CD14-positive monocyte (primary cell): ENCODE data around the gene MAP3K7. TPM values are rescaled to one million over a fixed set of nuclear protein-coding genes. Genes with fewer than 3 reads are reported as not detected.

Experiments
- DNase-seq, 3 donors: peaks; one replicate each; pipeline ENCODE4 v3.0.0-alpha.2; 2011 to 2022
- H2AFZ ChIP-seq: 2 replicates; pipeline ENCODE4 v1.6.0; 2012; ENCODE audit warnings: mild to moderate bottlenecking, low read depth, low read length, inconsistent platforms; ENCODE audit not compliant: insufficient read depth, poor library complexity, severe bottlenecking
- H3K27ac ChIP-seq, 2 donors: 1 replicate in 1 of 2; 2 replicates in 1 of 2; pipeline ENCODE4 v1.5.1; 2012 to 2013; ENCODE audit warnings: low read length in 2 of 2, control low read depth in 1 of 2, inconsistent platforms in 1 of 2, low read depth in 1 of 2, mild to moderate bottlenecking in 1 of 2
- H3K27me3 ChIP-seq, 2 donors: one replicate each; pipeline versions ENCODE4 v1.6.0 to v1.6.1; 2011 to 2013; ENCODE audit warnings: low read length in 2 of 2; ENCODE audit not compliant: control insufficient read depth in 2 of 2, insufficient read depth in 2 of 2
- H3K36me3 ChIP-seq, 2 donors: replicated peaks in 1 of 2; 1 replicate in 1 of 2; 2 replicates in 1 of 2; pipeline versions ENCODE4 v1.5.1 to v1.6.1; 2012 to 2013; ENCODE audit warnings: low read length in 2 of 2, control low read depth in 1 of 2, inconsistent platforms in 1 of 2, mild to moderate bottlenecking in 1 of 2; ENCODE audit not compliant: insufficient read depth in 2 of 2, control insufficient read depth in 1 of 2
- H3K4me1 ChIP-seq, 2 donors: 1 replicate in 1 of 2; 2 replicates in 1 of 2; pipeline versions ENCODE4 v1.5.1 to v1.6.1; 2012 to 2013; ENCODE audit warnings: low read length in 2 of 2, control low read depth in 1 of 2, inconsistent platforms in 1 of 2, mild to moderate bottlenecking in 1 of 2, moderate library complexity in 1 of 2; ENCODE audit not compliant: insufficient read depth in 2 of 2, control insufficient read depth in 1 of 2
- H3K4me2 ChIP-seq: replicated peaks from 2 replicates; pipeline ENCODE3; 2012; ENCODE audit warnings: low read length, moderate library complexity, mild to moderate bottlenecking; ENCODE audit not compliant: poor library complexity, severe bottlenecking; ENCODE audit errors: extremely low read depth
- H3K4me3 ChIP-seq, 3 experiments: fragments of 200-600 bp in 1 of 3; sonication (generic) in 1 of 3; replicated peaks in 1 of 3; 1 replicate in 2 of 3; 2 replicates in 1 of 3; pipeline ENCODE4 v1.5.1; 2011 to 2013; ENCODE audit warnings: low read length in 3 of 3, mild to moderate bottlenecking in 3 of 3, control low read depth in 2 of 3, low read depth in 2 of 3, inconsistent platforms in 1 of 3, moderate library complexity in 1 of 3
- H3K79me2 ChIP-seq: 2 replicates; pipeline ENCODE4 v1.6.0; 2012; ENCODE audit warnings: mild to moderate bottlenecking, control low read depth, inconsistent platforms, low read length, moderate library complexity; ENCODE audit not compliant: insufficient read depth
- H3K9ac ChIP-seq: 2 replicates; pipeline ENCODE4 v1.6.0; 2017; ENCODE audit warnings: low read length, mild to moderate bottlenecking; ENCODE audit not compliant: insufficient read depth, poor library complexity, severe bottlenecking
- H3K9me3 ChIP-seq, 2 donors: replicated peaks in 1 of 2; 1 replicate in 1 of 2; 2 replicates in 1 of 2; pipeline versions ENCODE4 v1.5.1 to v1.6.1; 2012 to 2013; ENCODE audit warnings: low read length in 2 of 2, control low read depth in 1 of 2; ENCODE audit not compliant: control insufficient read depth in 1 of 2, insufficient read depth in 1 of 2
- H4K20me1 ChIP-seq: 2 replicates; pipeline ENCODE4 v1.6.0; 2012; ENCODE audit warnings: mild to moderate bottlenecking, low read length, control low read depth, moderate library complexity; ENCODE audit not compliant: insufficient read depth
- H3K27ac Mint-ChIP-seq, 7 donors: one replicate each; pipeline ENCODE4 v1.8.0; 2020; ENCODE audit warnings: mild to moderate bottlenecking in 7 of 7, mixed read lengths in 7 of 7, moderate library complexity in 6 of 7, inconsistent platforms in 2 of 7
- H3K27me3 Mint-ChIP-seq, 3 donors: one replicate each; pipeline ENCODE4 v1.8.0; 2021 to 2022; ENCODE audit warnings: low read depth in 3 of 3, mild to moderate bottlenecking in 3 of 3, mixed read lengths in 3 of 3, moderate library complexity in 3 of 3, inconsistent platforms in 1 of 3
- H3K36me3 Mint-ChIP-seq, 2 donors: one replicate each; pipeline ENCODE4 v1.8.0; 2020; ENCODE audit warnings: mixed read lengths in 2 of 2, inconsistent platforms in 1 of 2, mild to moderate bottlenecking in 1 of 2
- H3K4me1 Mint-ChIP-seq: one replicate; pipeline ENCODE4 v1.8.0; 2020; ENCODE audit warnings: mild to moderate bottlenecking, mixed read lengths
- H3K4me3 Mint-ChIP-seq, 2 donors: one replicate each; pipeline ENCODE4 v1.8.0; 2020; ENCODE audit warnings: mild to moderate bottlenecking in 2 of 2, mixed read lengths in 2 of 2, moderate library complexity in 1 of 2
- H3K9me3 Mint-ChIP-seq, 7 donors: one replicate each; pipeline ENCODE4 v1.8.0; 2020 to 2022; ENCODE audit warnings: mixed read lengths in 7 of 7, mild to moderate bottlenecking in 6 of 7, moderate library complexity in 6 of 7, inconsistent platforms in 2 of 7
- WGBS: methylation state at CpG from one replicate; pipeline ENCODE4 v1.1.5; 2013; ENCODE audit warnings: missing lambda C conversion rate; ENCODE audit not compliant: insufficient coverage; 5-methylcytosine and 5-hydroxymethylcytosine counted together
- intact Hi-C, 2 donors: fragments of 100-400 bp; cut with micrococcal nuclease; formaldehyde crosslinking; loops; one replicate each; pipeline versions ENCODE4 v1.15.0 to v1.15.1; 2023
- polyA plus RNA-seq, 3 donors: library from polyadenylated mRNA; depleted of rRNA in 1 of 3; unstranded in 2 of 3; stranded (reverse) in 1 of 3; fragments of 300-500 nt in 2 of 3; fragments of >200 nt in 1 of 3; fragmentation: Illumina TruSeq in 2 of 3; gene quantifications; 1 replicate in 2 of 3; 2 replicates in 1 of 3; pipeline ENCODE4 v1.2.3, GENCODE V29; 2012 to 2021
- TF ChIP-seq, protein P1 (sequence below): fragments of 200-600 bp; IDR thresholded peaks from one replicate; pipeline ENCODE4 v1.8.0; 2022; ENCODE audit warnings: antibody characterized with exemption, mild to moderate bottlenecking

The MAP3K7 gene
- polyA plus RNA-seq, 3 donors: 12.4 to 20.0 (median 15.3) TPM

DNA sequence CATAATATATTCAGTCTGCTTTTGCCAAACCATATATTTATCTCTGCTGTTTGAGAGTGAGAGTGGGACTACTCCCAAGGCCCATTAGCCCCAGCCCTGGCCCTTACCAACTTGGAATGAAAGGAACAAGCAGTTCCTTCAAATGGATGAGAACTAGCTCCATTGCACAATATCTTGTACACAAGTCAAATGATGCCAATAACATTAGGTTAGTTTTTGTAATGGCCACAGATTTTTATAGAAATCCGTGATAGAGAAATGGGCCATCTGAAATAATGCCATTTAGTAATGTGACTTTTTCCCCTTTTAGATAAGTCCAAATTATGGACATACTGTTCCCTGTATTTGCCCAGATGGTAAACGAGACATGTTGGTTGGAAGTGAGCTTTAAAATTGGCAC, 117.0 kb downstream of the MAP3K7 start:
- no CpG with 5 or more reads among the region's 2 CpGs for WGBS

DNA sequence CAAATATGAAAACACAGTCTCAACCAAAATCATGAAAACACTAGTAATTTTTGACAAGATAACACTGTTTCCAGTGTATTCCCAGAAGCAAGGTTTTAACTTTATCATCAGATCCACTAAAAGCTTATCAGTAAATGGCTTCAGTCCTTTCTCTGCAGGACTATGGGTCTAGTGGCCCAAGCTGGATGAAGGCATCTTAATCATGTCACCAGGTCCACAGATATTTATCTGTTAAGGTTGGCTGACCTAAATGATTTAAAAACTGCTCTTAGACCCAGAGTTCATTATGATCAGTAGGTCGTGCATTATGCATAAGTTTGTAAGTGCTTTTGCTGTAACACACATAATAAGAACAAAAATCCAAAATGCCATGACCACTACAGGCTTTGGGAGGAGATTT, 118.0 kb downstream of the MAP3K7 start:
- no peak overlapping the region for H3K4me3 Mint-ChIP-seq
- no CpG with 5 or more reads among the region's 1 CpG for WGBS

More for the DNA sequence above, 117.0 kb downstream of the MAP3K7 start:
- H3K79me2 ChIP-seq: no peaks in the 10 kb centered on the region
- Mint-ChIP-seq H3K9me3 (no peaks in the 10 kb centered on the region), H3K27me3 (peaks cover 0 to 7% (median 0%) of the 10 kb centered on the region in 3 donors), H3K4me1 (peaks cover 5% of the 10 kb centered on the region), H3K27ac (no peak overlapping the region), H3K4me3 (no peak overlapping the region), H3K36me3 (no peaks in the 10 kb centered on the region)
- intact Hi-C loops: loop anchor here in 1 of 2 donors (10.0 kb wide), 1 partner anchor 75 kb away; no protein-coding TSS in a partner anchor
- no peaks in the 10 kb centered on the region for H3K9me3 ChIP-seq
- DNase-seq: no peak
- no peak overlapping the region for H3K9ac ChIP-seq
- no peak overlapping the region for H2AFZ ChIP-seq
- no peaks in the 10 kb centered on the region for H3K27me3 ChIP-seq
- H3K4me2 ChIP-seq: no peak overlapping the region
- no peak overlapping the region for H3K27ac ChIP-seq
- no peak overlapping the region for H3K4me3 ChIP-seq
- no peaks in the 10 kb centered on the region for H3K4me1 ChIP-seq
- TF ChIP-seq, protein P1, sequence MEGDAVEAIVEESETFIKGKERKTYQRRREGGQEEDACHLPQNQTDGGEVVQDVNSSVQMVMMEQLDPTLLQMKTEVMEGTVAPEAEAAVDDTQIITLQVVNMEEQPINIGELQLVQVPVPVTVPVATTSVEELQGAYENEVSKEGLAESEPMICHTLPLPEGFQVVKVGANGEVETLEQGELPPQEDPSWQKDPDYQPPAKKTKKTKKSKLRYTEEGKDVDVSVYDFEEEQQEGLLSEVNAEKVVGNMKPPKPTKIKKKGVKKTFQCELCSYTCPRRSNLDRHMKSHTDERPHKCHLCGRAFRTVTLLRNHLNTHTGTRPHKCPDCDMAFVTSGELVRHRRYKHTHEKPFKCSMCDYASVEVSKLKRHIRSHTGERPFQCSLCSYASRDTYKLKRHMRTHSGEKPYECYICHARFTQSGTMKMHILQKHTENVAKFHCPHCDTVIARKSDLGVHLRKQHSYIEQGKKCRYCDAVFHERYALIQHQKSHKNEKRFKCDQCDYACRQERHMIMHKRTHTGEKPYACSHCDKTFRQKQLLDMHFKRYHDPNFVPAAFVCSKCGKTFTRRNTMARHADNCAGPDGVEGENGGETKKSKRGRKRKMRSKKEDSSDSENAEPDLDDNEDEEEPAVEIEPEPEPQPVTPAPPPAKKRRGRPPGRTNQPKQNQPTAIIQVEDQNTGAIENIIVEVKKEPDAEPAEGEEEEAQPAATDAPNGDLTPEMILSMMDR: no peak
- H3K36me3 ChIP-seq: no peaks in the 10 kb centered on the region
- H4K20me1 ChIP-seq: no peaks in the 10 kb centered on the region

More for the DNA sequence above, 118.0 kb downstream of the MAP3K7 start:
- no peak overlapping the region for H3K4me3 ChIP-seq
- H3K79me2 ChIP-seq: no peaks in the 10 kb centered on the region
- Mint-ChIP-seq H3K9me3 (no peaks in the 10 kb centered on the region), H3K36me3 (no peaks in the 10 kb centered on the region), H3K27ac (no peak overlapping the region), H3K4me1 (peaks cover 5% of the 10 kb centered on the region), H3K27me3 (peaks cover 0 to 8% (median 0%) of the 10 kb centered on the region in 3 donors)
- TF ChIP-seq, protein P1: no peak
- H3K36me3 ChIP-seq: no peaks in the 10 kb centered on the region
- no peak overlapping the region for H3K27ac ChIP-seq
- no peaks in the 10 kb centered on the region for H3K9me3 ChIP-seq
- no peak overlapping the region for H2AFZ ChIP-seq
- intact Hi-C loops: no loop called here
- DNase-seq: no peak
- H3K27me3 ChIP-seq: no peaks in the 10 kb centered on the region
- H3K4me2 ChIP-seq: no peak overlapping the region
- no peaks in the 10 kb centered on the region for H4K20me1 ChIP-seq
- H3K4me1 ChIP-seq: no peaks in the 10 kb centered on the region
- no peak overlapping the region for H3K9ac ChIP-seq
